GM13976 (cell line): Measurements from ENCODE around the gene ELOVL5.

Source experiments
- DNase-seq: peaks from one replicate; pipeline ENCODE4 v3.0.0; 2012; ENCODE audit warnings: low spot score
- CTCF ChIP-seq: IDR thresholded peaks from 2 replicates; pipeline ENCODE4 v1.5.1; 2012; ENCODE audit warnings: borderline replicate concordance, mild to moderate bottlenecking; ENCODE audit not compliant: insufficient read depth; ENCODE audit errors: extremely low read depth, missing control alignments, control extremely low read depth
- in situ Hi-C: fragments of 300-500 bp; cut with MboI; formaldehyde crosslinking; loops from one replicate; pipeline ENCODE4 v1.12.0; 2022; ENCODE audit warnings: low sequenced_read_pairs, mixed read lengths, inconsistent platforms; ENCODE audit not compliant: unreplicated experiment

Gene ELOVL5

GRCh38 chr6:53373638-53374037 lies 24.9 kb upstream of the ELOVL5 start:
- in situ Hi-C loops, result no loop called here
- no peak for DNase-seq
- TF ChIP-seq CTCF, result no peak

GRCh38 chr6:53369876-53370515 lies 21.2 kb upstream of the ELOVL5 start:
- no peak for TF ChIP-seq CTCF
- DNase-seq, result no peak
- in situ Hi-C loops, result no loop called here

GRCh38 chr6:53369051-53369450 lies 20.3 kb upstream of the ELOVL5 start:
- in situ Hi-C loops, result no loop called here
- DNase-seq, result no peak
- TF ChIP-seq CTCF, result no peak

- DNase-seq, result no peak
- in situ Hi-C loops, result no loop called here
- no peak for TF ChIP-seq CTCF
Measured at GRCh38 chr6:53366128-53366641, 17.4 kb upstream of the ELOVL5 start.

GRCh38 chr6:53363341-53364079 lies 14.8 kb upstream of the ELOVL5 start:
- no peak for DNase-seq
- no peak for TF ChIP-seq CTCF
- in situ Hi-C loops, result no loop called here

GRCh38 chr6:53361549-53362031 lies 12.8 kb upstream of the ELOVL5 start:
- peak; percentile 23 for DNase-seq
- no peak for TF ChIP-seq CTCF
- in situ Hi-C loops, result no loop called here
